ENCODE measurements around the gene SND1.

SND1 gene

GRCh38 chr7:127872122-127872521 is 220.1 kb downstream of the SND1 start:
- no peak for TF ChIP-seq CTCF (IDR thresholded peaks at IDR 0.05; ENCODE audit: low read depth, low read length, missing control alignments)

GRCh38 chr7:127873151-127873550 is 221.2 kb downstream of the SND1 start:
- DNase-seq (ENCODE audit: low read depth): no peak
- no peak for TF ChIP-seq CTCF (IDR thresholded peaks at IDR 0.05; ENCODE audit: low read depth, low read length, missing control alignments)
- no peak overlapping the region for H3K4me3 ChIP-seq (ENCODE audit: low read depth, low read length)
- in situ Hi-C loops (cut with HindIII; ENCODE audit: low sequenced_read_pairs): no loop called here

More at GRCh38 chr7:127872122-127872521, 220.1 kb downstream of the SND1 start:
- no peak overlapping the region for H3K4me3 ChIP-seq (ENCODE audit: low read depth, low read length)
- in situ Hi-C loops (cut with HindIII; ENCODE audit: low sequenced_read_pairs): no loop called here
- no peak for DNase-seq (ENCODE audit: low read depth)

GRCh38 chr7:127873715-127874636 is 222.0 kb downstream of the SND1 start:
- TF ChIP-seq CTCF (IDR thresholded peaks at IDR 0.05; ENCODE audit: low read depth, low read length, missing control alignments): no peak
- DNase-seq (ENCODE audit: low read depth): no peak
- in situ Hi-C loops (cut with HindIII; ENCODE audit: low sequenced_read_pairs): no loop called here
- no peak overlapping the region for H3K4me3 ChIP-seq (ENCODE audit: low read depth, low read length)

GRCh38 chr7:127874951-127875608 is 223.1 kb downstream of the SND1 start:
- H3K4me3 ChIP-seq (ENCODE audit: low read depth, low read length): no peak overlapping the region
- DNase-seq (ENCODE audit: low read depth): no peak
- no peak for TF ChIP-seq CTCF (IDR thresholded peaks at IDR 0.05; ENCODE audit: low read depth, low read length, missing control alignments)
- in situ Hi-C loops (cut with HindIII; ENCODE audit: low sequenced_read_pairs): no loop called here

GRCh38 chr7:127876393-127876792 is 224.4 kb downstream of the SND1 start:
- no peak overlapping the region for H3K4me3 ChIP-seq (ENCODE audit: low read depth, low read length)
- TF ChIP-seq CTCF (IDR thresholded peaks at IDR 0.05; ENCODE audit: low read depth, low read length, missing control alignments): no peak
- in situ Hi-C loops (cut with HindIII; ENCODE audit: low sequenced_read_pairs): no loop called here
- DNase-seq (ENCODE audit: low read depth): no peak

GRCh38 chr7:127877951-127878350 is 226.0 kb downstream of the SND1 start:
- TF ChIP-seq CTCF (IDR thresholded peaks at IDR 0.05; ENCODE audit: low read depth, low read length, missing control alignments): no peak
- in situ Hi-C loops (cut with HindIII; ENCODE audit: low sequenced_read_pairs): no loop called here
- H3K4me3 ChIP-seq (ENCODE audit: low read depth, low read length): no peak overlapping the region
- DNase-seq (ENCODE audit: low read depth): no peak

All from astrocyte of the cerebellum (primary cell).